Measurements from ENCODE around the gene SLC2A1.

The SLC2A1 gene

DNA sequence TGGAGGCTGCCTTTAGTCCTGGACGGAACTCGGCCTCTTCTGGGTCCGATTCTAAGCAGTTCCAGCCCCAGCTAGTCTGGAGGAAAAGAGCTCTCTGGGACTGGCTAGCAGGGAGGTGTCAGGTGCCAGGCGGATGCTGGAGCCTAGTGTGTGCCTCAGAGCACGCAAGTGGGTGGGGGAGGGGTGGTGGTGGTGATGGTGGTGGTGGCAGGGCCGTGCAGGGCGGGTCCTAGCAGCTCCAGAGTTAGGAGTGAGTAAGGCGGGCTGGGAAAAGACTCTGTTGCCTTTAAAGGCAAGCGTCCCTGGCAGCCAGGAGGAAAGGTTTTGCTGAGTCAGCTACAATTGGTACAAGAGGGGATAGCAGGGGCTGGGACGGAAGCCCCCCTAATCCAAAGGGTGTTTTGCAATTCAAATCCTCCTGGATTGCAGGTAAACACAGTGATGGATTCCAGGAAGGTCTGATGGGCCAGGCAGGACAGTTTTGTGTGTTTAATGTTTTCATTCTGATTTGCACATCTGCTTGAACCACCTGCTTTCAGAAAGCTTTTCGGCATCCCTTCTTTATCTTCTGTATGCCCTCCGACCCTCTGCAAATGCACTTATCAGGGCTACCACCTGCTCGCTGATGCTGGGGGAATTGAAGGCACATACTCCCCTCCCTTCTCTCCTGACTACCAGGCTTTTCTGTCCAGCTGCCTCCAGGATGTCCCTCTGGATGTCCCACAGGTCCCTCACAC lies 4.1 kb upstream of the SLC2A1 start:
- no peak for DNase-seq (ENCODE audit: insufficient read length, low spot score)
- no peak for FAIRE-seq

DNA sequence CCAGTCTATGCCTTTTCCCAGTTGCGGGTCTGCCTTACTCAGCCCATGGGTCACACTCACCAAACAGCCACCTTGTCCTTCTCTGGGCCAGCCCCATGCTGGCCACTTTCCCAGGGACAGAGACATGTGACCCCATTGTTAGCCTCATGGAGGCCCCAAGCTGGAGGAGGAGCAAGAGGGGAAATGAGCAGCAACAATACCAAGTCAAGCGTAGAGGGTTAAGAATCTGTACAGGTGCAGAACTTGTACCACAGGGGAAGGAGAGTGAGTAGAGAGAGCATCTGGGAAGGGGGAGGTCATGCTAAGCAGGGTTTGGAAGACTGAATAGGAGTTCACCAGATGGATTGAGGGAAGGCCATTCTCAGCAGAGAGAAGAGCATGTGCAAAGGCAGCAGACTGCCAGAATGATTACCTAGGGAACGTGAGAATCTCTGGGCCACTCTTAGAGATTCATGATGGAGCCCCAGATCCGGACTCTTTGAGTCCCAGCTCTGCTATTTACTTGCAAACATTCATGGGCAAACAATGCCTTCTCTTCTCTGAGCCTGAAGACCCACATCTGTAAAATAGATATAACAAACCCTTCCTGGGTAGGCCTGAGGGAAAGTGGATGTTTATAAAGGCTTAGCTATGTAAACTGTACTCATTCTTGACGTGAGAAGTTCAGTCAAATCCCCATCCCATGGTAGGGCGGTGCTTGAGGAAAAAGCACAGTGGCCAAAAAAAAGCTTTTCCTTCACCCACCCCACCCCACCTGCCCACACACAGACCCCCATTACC lies 2.8 kb upstream of the SLC2A1 start:
- peak; percentile 75 for FAIRE-seq
- no peak for TF ChIP-seq TAF1 (IDR thresholded peaks at IDR 0.05; ENCODE audit: low read depth, low read length)
- peak; percentile 7; the same call in 1 of the 2 replicates for TF ChIP-seq SPI1 (IDR thresholded peaks at IDR 0.05; ENCODE audit: low read depth, low read length)
- no peak for DNase-seq (ENCODE audit: insufficient read length, low spot score)

More for the DNA sequence above, 4.1 kb upstream of the SLC2A1 start:
- no peak for TF ChIP-seq POU2F2 (IDR thresholded peaks at IDR 0.05; ENCODE audit: low read depth, low read length)
- no peak for TF ChIP-seq SPI1 (IDR thresholded peaks at IDR 0.05; ENCODE audit: low read depth, low read length)
- TF ChIP-seq POLR2A (IDR thresholded peaks at IDR 0.05; ENCODE audit: low read depth, low read length): no peak
- no peak for TF ChIP-seq PAX5 (IDR thresholded peaks at IDR 0.05; ENCODE audit: insufficient read depth, low read length, severe bottlenecking)
- TF ChIP-seq POLR2AphosphoS5 (IDR thresholded peaks at IDR 0.05; ENCODE audit: low read depth, low read length): no peak
- no peak for TF ChIP-seq TAF1 (IDR thresholded peaks at IDR 0.05; ENCODE audit: low read depth, low read length)

DNA sequence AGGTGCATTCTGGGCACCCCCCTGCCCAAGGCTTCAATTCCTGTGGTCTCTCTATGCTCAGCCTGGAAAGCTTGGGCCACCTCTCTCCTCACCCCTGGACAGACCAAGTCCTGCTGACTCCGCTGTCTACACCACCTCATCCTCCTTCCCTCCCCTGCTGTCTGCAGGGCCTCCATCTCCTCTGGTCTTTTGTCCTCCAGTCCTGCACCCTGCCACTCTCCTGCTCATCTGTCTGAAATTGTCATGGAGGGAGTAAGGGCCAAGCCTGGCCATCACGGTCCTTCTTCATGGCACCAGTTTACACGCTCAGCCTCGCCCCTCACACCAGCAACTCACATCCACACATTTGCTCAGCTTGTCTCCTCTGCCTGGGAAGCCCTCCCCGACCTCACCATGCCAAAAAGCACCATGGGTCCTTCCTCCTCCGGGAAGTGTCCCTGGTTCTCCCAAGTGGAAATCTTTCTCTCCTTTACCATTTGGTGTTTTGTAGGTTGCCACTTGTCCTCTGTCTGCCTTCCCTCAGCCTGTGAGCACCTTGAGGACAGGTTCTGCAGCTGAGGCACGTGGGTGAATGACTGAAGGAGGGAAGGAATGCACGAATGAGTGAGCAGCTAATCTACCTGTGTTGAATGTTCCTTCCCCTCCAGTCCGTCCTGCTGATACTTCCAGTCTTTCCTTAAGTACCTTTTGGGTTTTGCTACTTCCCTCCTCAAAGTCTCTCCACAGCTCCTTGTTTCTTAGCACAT lies 2.1 kb upstream of the SLC2A1 start:
- TF ChIP-seq TAF1 (IDR thresholded peaks at IDR 0.05; ENCODE audit: low read depth, low read length): no peak
- no peak for TF ChIP-seq POLR2A (IDR thresholded peaks at IDR 0.05; ENCODE audit: low read depth, low read length)
- no peak for TF ChIP-seq SPI1 (IDR thresholded peaks at IDR 0.05; ENCODE audit: low read depth, low read length)
- FAIRE-seq: no peak
- DNase-seq (ENCODE audit: insufficient read length, low spot score): no peak

DNA sequence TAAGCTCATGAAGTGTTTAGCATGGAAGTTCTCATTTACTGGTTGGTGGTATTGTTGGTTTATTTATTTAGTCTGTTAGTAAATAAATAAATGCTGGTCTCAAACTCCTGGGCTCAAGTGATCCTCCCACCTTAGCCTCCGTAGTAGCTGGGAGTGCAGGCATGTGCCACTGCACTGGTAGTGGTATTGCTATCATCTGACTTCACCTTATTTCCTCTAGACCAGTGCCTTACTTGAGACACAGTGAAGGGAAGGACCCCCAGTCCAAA lies 1.4 kb upstream of the SLC2A1 start:
- FAIRE-seq (no peak), DNase-seq (ENCODE audit: insufficient read length, low spot score) (no peak)
- no peak for TF ChIP-seq PAX5 (IDR thresholded peaks at IDR 0.05; ENCODE audit: insufficient read depth, low read length, severe bottlenecking)
- TF ChIP-seq TAF1 (IDR thresholded peaks at IDR 0.05; ENCODE audit: low read depth, low read length): no peak
- no peak for TF ChIP-seq POLR2A (IDR thresholded peaks at IDR 0.05; ENCODE audit: low read depth, low read length)
- no peak for TF ChIP-seq SPI1 (IDR thresholded peaks at IDR 0.05; ENCODE audit: low read depth, low read length)
- TF ChIP-seq POU2F2 (IDR thresholded peaks at IDR 0.05; ENCODE audit: low read depth, low read length): no peak
- no peak for TF ChIP-seq POLR2AphosphoS5 (IDR thresholded peaks at IDR 0.05; ENCODE audit: low read depth, low read length)

DNA sequence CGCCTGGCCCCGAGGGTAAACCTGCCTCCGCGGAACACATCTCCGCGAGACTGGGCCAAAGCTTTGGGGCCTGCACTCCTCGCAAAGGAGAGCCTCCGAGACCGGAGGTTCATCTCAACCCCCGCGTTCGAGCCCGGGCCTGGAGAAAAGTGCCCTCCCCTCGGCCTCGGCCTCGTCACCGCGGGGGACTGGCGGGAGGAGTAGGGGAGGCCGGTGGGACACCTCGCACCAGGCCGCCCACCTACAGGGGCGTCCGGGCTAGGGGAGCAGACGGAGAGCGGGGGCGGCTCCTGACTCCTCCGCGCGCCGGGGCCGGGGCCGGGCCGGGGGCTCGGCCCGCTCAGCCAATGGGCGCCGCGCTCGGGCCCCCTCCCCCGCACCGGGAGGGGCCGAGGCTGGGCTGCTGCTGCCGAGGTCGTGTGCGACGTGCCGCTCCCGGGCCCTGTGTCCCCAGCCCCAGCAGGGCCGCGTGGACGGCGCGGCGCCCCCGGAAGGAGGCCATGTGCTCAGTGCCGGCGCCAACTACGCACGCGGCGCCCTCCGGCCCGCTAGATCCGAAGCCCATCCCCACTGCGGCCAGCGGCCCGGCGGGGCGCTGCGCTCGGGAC lies 684 bp downstream of the SLC2A1 start:
- peak; percentile 88 for FAIRE-seq
- peak; percentile 64 for DNase-seq (ENCODE audit: insufficient read length, low spot score)
- TF ChIP-seq SPI1 (IDR thresholded peaks at IDR 0.05; ENCODE audit: low read depth, low read length): no peak
- no peak for TF ChIP-seq POU2F2 (IDR thresholded peaks at IDR 0.05; ENCODE audit: low read depth, low read length)
- TF ChIP-seq POLR2AphosphoS5 (IDR thresholded peaks at IDR 0.05; ENCODE audit: low read depth, low read length): no peak
- no peak for TF ChIP-seq POLR2A (IDR thresholded peaks at IDR 0.05; ENCODE audit: low read depth, low read length)
- TF ChIP-seq TAF1 (IDR thresholded peaks at IDR 0.05; ENCODE audit: low read depth, low read length): no peak
- TF ChIP-seq PAX5 (IDR thresholded peaks at IDR 0.05; ENCODE audit: insufficient read depth, low read length, severe bottlenecking): no peak

DNA sequence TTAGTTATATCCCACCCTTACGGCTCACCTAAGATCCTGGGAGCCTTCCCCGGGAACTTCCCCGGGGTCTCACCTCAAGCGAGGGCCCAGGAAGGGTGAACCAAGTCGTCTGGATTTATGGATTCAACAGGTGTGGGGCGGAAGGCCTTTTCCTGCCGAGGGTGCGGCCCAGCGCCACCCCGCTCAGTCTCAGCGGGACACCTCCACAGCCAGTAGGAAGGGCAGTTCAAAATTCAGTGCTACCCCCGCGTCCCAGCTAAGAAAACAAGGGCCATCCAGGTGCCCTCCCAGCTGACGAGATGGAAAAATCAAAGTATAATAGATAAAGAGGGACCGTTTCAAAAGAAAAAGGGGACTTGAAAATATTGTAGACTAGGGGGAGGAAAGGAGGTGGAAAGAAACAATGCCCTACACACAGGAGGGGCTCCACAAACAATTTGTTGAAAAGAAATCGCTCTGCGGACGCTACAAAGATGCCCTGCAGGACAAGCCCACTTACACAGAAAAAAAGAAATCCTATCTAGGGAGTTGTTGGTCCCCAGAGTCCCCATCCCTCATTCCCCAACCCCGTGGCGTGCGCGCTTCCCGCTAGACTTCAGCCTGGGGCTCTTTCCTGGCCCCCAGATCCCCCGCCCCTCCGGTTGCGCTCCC lies 1.3 kb downstream of the SLC2A1 start:
- FAIRE-seq: peak; percentile 55
- DNase-seq (ENCODE audit: insufficient read length, low spot score): no peak
- TF ChIP-seq POLR2AphosphoS5 (IDR thresholded peaks at IDR 0.05; ENCODE audit: low read depth, low read length) (no peak), SPI1 (IDR thresholded peaks at IDR 0.05; ENCODE audit: low read depth, low read length) (no peak), TAF1 (IDR thresholded peaks at IDR 0.05; ENCODE audit: low read depth, low read length) (no peak), POU2F2 (IDR thresholded peaks at IDR 0.05; ENCODE audit: low read depth, low read length) (no peak), POLR2A (IDR thresholded peaks at IDR 0.05; ENCODE audit: low read depth, low read length) (no peak)

DNA sequence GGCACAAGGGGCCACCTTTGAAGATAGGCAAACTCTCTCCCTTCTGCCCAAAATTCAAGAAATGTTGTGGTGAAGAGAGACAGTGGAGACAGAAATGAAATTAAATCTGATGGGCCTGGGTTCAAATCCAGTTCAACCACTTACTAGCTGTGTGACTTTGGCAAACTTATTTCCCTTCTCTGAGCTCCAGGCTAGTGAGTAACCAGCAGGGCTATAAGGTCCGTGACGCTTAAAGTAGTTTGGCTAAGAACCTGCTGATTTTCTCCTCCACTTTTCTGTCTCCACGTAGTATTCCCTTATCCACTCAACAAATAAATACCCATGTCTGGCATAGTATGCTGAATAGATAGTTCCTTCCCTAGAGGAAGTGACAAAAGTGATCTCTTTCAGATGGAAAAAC lies 1.9 kb downstream of the SLC2A1 start:
- DNase-seq (ENCODE audit: insufficient read length, low spot score): no peak
- FAIRE-seq: no peak
- TF ChIP-seq POLR2AphosphoS5 (IDR thresholded peaks at IDR 0.05; ENCODE audit: low read depth, low read length) (no peak), POLR2A (IDR thresholded peaks at IDR 0.05; ENCODE audit: low read depth, low read length) (no peak)

DNA sequence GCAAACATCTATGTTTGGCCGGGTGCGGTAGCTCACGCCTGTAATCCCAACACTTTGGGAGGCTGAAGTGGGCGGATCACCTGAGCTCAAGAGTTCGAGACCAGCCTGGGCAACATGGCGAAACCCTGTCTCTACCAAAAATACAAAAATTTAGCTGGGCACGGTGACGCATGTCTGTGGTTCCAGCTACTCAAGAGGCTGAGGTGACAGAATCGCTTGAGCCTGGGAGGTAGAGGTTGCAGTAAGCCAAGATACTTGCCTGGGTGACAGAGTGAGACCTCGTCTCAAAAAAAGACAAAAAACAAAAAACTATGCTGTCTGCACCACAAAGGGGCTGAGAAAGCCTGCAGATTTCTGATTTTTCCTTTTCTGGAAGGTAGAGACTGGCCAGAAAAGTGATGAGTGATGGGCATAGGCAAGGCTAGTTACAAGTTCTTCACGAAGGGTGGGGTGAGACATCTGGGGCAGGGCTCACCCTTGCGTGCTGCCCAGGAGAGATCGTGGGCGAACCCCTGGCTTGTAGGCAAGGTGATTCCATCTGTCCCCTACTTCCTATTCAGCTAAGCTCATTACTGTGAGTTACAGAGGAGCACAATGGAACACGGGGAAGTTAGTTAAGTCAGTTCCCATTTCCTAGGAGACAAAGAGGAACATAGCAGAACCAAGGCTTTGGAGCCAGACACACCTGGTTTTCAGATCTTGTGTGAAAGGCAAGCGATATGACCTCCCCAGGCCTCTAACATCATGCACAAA lies 3.2 kb downstream of the SLC2A1 start:
- DNase-seq (ENCODE audit: insufficient read length, low spot score): no peak
- TF ChIP-seq PAX5 (IDR thresholded peaks at IDR 0.05; ENCODE audit: insufficient read depth, low read length, severe bottlenecking) (no peak), SPI1 (IDR thresholded peaks at IDR 0.05; ENCODE audit: low read depth, low read length) (0 out of 2 replicates have a peak, but pooled peaks have one; percentile 4)
- peak; percentile 63 for FAIRE-seq

Data from GM12891 (cell line).